Prostate gland (tissue), 2 donors: ENCODE measurements around the gene MAP4K3.

Experiments used
- POLR2A ChIP-seq: fragments of 450-650 bp; IDR thresholded peaks from one replicate; pipeline ENCODE4 v1.6.1; 2016; ENCODE audit warnings: antibody characterized with exemption, mild to moderate bottlenecking
- TF ChIP-seq, protein P1 (sequence below), 4 experiments: fragments of 200-600 bp in 2 of 4; fragments of 450-650 bp in 2 of 4; sonication (generic) in 2 of 4; IDR thresholded peaks; 1 replicate in 3 of 4; 2 replicates in 1 of 4; pipeline ENCODE4 v1.5.1; 2016 to 2019; ENCODE audit warnings: antibody characterized with exemption in 4 of 4, mild to moderate bottlenecking in 2 of 4, moderate library complexity in 2 of 4

DNA sequence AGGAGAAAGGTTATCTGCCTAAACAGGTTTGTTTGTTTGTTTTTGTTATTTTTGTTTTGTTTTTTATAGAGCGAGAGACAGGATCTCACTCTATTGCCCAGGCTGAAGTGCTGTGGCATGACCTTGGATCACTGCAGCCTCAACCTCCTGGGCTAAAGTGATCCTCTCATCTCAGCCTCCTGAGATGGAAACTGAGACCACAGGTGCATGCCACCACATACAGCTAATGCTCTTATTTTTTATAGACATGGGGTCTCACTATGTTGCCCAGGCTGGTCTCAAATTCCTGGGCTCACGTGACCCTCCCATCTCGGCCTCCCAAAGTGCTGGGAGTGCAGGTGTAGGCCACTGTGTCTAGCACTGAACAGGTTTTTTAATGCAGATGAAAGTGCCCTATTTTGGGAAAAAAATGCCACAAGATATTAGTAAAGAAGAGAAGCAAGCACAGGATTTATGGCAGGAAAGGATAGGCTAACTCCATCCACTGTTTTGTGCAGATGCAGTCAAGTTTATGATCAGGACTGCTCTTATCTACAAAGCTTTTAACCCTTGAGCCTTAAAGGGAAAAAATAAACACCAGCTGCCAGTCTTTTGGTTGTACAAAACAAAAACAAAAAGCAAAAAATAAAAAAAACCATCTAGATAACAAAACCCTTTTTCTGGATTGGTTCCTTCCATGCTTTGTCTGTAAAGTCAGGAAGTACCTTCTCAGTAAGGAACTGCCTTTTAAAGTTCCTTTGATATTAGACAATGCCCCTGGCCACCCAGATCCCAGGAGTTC lies 29.4 kb downstream of the MAP4K3 start:
- TF ChIP-seq, protein P1, sequence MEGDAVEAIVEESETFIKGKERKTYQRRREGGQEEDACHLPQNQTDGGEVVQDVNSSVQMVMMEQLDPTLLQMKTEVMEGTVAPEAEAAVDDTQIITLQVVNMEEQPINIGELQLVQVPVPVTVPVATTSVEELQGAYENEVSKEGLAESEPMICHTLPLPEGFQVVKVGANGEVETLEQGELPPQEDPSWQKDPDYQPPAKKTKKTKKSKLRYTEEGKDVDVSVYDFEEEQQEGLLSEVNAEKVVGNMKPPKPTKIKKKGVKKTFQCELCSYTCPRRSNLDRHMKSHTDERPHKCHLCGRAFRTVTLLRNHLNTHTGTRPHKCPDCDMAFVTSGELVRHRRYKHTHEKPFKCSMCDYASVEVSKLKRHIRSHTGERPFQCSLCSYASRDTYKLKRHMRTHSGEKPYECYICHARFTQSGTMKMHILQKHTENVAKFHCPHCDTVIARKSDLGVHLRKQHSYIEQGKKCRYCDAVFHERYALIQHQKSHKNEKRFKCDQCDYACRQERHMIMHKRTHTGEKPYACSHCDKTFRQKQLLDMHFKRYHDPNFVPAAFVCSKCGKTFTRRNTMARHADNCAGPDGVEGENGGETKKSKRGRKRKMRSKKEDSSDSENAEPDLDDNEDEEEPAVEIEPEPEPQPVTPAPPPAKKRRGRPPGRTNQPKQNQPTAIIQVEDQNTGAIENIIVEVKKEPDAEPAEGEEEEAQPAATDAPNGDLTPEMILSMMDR (IDR thresholded peaks at IDR 0.05): no peak
- no peak for TF ChIP-seq POLR2A
